ENCODE data around the gene LPIN1.

Gene LPIN1

DNA sequence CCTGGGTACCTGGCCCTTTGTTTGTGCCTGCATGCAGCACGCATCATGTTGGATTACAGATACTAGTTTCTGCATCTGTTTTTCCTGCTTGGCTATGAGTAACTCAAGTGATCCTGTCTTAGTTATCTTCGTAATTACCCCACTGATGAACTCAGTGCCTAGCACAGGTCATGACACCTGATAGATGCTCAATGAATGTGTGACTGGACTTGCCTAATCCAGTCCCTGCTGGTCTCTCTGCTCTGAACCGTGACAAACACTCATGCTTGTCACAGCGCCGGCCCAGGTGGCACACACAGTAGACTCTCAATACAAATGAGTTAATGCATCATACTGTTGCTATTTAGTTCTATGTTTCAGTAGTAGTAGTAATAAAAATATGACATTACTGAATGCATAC is 45.2 kb upstream of the LPIN1 start:
- no peak overlapping the region for H3K4me3 ChIP-seq (ENCODE audit: low read depth, low read length)
- TF ChIP-seq MYC (IDR thresholded peaks at IDR 0.05; ENCODE audit: low read depth, low read length) (no peak), POLR2A (IDR thresholded peaks at IDR 0.05; ENCODE audit: extremely low read depth, insufficient read length) (no peak), MAX (IDR thresholded peaks at IDR 0.05; ENCODE audit: low read depth, low read length) (no peak)
- TF ChIP-seq, protein P1, sequence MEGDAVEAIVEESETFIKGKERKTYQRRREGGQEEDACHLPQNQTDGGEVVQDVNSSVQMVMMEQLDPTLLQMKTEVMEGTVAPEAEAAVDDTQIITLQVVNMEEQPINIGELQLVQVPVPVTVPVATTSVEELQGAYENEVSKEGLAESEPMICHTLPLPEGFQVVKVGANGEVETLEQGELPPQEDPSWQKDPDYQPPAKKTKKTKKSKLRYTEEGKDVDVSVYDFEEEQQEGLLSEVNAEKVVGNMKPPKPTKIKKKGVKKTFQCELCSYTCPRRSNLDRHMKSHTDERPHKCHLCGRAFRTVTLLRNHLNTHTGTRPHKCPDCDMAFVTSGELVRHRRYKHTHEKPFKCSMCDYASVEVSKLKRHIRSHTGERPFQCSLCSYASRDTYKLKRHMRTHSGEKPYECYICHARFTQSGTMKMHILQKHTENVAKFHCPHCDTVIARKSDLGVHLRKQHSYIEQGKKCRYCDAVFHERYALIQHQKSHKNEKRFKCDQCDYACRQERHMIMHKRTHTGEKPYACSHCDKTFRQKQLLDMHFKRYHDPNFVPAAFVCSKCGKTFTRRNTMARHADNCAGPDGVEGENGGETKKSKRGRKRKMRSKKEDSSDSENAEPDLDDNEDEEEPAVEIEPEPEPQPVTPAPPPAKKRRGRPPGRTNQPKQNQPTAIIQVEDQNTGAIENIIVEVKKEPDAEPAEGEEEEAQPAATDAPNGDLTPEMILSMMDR (IDR thresholded peaks at IDR 0.05; ENCODE audit: low read depth, low read length): no peak
- DNase-seq (ENCODE audit: low read depth): no peak

DNA sequence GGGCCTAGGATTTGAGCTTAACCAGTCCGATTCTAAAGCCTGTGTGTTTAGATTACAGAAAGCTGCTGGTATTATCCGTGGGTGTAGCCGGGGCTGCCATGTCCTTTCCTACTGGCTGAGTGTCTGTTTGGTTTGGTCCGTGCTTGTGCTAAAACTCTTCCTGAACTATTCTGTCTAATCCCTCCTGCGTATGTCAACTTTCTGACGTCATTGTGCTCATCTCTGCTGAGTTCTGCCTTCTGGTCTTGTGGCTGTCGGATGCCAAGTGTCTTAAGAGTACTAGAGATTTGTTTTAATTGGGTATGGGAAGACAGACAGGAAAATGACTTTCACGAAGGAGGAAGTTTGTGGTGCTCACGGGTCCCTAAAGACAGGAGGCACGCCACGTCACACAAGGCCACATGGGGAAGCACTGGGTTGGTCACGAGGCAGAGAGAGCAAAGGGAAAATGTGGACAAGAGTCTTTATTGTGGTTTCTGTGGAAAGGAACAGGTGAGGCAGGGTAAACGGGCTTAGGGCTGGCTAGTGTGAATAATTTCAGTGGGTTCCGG is 44.6 kb upstream of the LPIN1 start:
- no peak overlapping the region for H3K4me3 ChIP-seq (ENCODE audit: low read depth, low read length)
- peak; percentile 82 for DNase-seq (ENCODE audit: low read depth)
- TF ChIP-seq MAX (IDR thresholded peaks at IDR 0.05; ENCODE audit: low read depth, low read length) (peak; percentile 88), POLR2A (IDR thresholded peaks at IDR 0.05; ENCODE audit: extremely low read depth, insufficient read length) (no peak), MYC (IDR thresholded peaks at IDR 0.05; ENCODE audit: low read depth, low read length) (peak; percentile 75)
- TF ChIP-seq, protein P1 (IDR thresholded peaks at IDR 0.05; ENCODE audit: low read depth, low read length): no peak

DNA sequence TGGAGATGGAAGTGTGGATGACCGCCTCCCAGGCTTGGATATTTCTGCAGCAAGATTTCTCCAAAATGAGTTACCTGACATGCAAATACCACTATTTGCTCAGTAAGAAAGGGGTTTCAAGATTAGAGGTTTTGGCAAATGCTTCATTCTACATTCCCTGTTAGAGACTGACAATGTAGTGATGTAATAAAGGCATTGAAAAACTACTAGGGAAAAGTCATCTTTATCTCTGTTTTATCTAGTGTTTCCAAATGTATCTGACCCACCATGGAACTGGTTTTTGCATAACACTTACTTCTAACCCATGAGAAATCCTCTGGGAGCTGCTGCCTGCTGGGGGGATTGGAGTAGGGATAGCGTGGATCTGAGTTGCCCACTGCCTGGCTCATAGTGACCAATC is 43.5 kb upstream of the LPIN1 start:
- DNase-seq (ENCODE audit: low read depth): no peak
- H3K4me3 ChIP-seq (ENCODE audit: low read depth, low read length): no peak overlapping the region
- TF ChIP-seq MYC (IDR thresholded peaks at IDR 0.05; ENCODE audit: low read depth, low read length): no peak
- TF ChIP-seq POLR2A (IDR thresholded peaks at IDR 0.05; ENCODE audit: extremely low read depth, insufficient read length): no peak
- TF ChIP-seq MAX (IDR thresholded peaks at IDR 0.05; ENCODE audit: low read depth, low read length): no peak
- TF ChIP-seq, protein P1 (IDR thresholded peaks at IDR 0.05; ENCODE audit: low read depth, low read length): no peak

DNA sequence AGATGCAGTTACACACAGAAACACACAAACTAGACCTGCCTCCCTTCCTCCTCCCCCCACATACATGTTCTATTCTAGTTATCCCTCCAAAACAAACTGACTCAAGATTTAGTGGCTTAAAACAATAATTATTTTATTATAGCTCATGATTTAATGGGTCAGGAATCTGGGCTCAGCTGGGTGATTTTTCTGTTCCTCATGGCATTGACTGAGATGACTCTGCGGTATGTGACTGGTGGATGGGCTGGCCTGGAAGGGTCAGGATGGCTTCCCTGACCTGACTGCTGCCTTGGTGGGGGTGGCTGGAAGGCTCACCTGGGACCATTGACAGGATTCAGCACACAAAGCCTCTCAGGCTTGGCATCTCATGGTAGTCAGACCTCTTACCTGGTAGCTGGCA is 42.7 kb upstream of the LPIN1 start:
- no peak for DNase-seq (ENCODE audit: low read depth)
- TF ChIP-seq MYC (IDR thresholded peaks at IDR 0.05; ENCODE audit: low read depth, low read length): no peak
- TF ChIP-seq POLR2A (IDR thresholded peaks at IDR 0.05; ENCODE audit: extremely low read depth, insufficient read length): no peak
- TF ChIP-seq MAX (IDR thresholded peaks at IDR 0.05; ENCODE audit: low read depth, low read length): no peak
- TF ChIP-seq, protein P1 (IDR thresholded peaks at IDR 0.05; ENCODE audit: low read depth, low read length): no peak
- no peak overlapping the region for H3K4me3 ChIP-seq (ENCODE audit: low read depth, low read length)

DNA sequence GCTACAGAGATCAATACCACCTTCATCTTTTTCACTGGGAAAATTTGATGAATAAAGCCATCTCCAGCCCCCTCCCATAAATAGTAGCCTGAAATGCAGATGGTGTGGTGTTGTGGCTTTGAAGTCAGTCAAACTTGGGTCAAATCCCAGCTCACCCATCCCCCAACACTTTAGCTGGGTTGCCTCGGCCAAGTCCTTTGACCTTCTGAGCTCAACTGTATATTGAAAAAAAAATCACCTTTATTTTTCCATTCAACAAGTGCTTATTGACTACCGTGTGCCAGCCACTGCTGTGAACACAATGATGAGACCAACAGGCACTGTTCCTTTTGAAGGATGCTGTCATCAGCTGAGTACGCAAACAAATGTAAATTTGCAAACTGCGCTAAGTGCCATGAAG is 41.4 kb upstream of the LPIN1 start:
- no peak overlapping the region for H3K4me3 ChIP-seq (ENCODE audit: low read depth, low read length)
- TF ChIP-seq POLR2A (IDR thresholded peaks at IDR 0.05; ENCODE audit: extremely low read depth, insufficient read length): no peak
- TF ChIP-seq, protein P1 (IDR thresholded peaks at IDR 0.05; ENCODE audit: low read depth, low read length): no peak
- no peak for TF ChIP-seq MAX (IDR thresholded peaks at IDR 0.05; ENCODE audit: low read depth, low read length)
- TF ChIP-seq MYC (IDR thresholded peaks at IDR 0.05; ENCODE audit: low read depth, low read length): no peak
- DNase-seq (ENCODE audit: low read depth): no peak

Data from NB4 (cell line).